ENCODE data around the gene BEND3.
"Not testable (repeated sequence)": the region's sequence is repeated elsewhere in the genome, so short reads cannot be mapped to it uniquely, and the experiment has no call there.

The BEND3 gene

GRCh38 chr6:107026965-107027364 lies 88.3 kb downstream of the BEND3 start:
- no peak for DNase-seq

- DNase-seq = no peak
These were observed 93.7 kb downstream of the BEND3 start for GRCh38 chr6:107021446-107022185.

- no peak for DNase-seq
These were observed 95.1 kb downstream of the BEND3 start for GRCh38 chr6:107020239-107020638.

GRCh38 chr6:107019628-107020027 lies 95.7 kb downstream of the BEND3 start:
- DNase-seq = not testable (repeated sequence)

GRCh38 chr6:107019047-107019446 lies 96.3 kb downstream of the BEND3 start:
- DNase-seq = no peak
